Ramos (cell line): ENCODE measurements around the gene ATP5ME.
"Not testable (repeated sequence)": the region's sequence is repeated elsewhere in the genome, so short reads cannot be mapped to it uniquely, and the experiment has no call there.

ENCODE experiments used
- in situ Hi-C: fragments of 300-500 bp; cut with MboI; formaldehyde crosslinking; loops from one replicate; pipeline ENCODE4 v1.14.3; 2022; ENCODE audit warnings: low sequenced_read_pairs; ENCODE audit not compliant: unreplicated experiment

The ATP5ME gene

DNA sequence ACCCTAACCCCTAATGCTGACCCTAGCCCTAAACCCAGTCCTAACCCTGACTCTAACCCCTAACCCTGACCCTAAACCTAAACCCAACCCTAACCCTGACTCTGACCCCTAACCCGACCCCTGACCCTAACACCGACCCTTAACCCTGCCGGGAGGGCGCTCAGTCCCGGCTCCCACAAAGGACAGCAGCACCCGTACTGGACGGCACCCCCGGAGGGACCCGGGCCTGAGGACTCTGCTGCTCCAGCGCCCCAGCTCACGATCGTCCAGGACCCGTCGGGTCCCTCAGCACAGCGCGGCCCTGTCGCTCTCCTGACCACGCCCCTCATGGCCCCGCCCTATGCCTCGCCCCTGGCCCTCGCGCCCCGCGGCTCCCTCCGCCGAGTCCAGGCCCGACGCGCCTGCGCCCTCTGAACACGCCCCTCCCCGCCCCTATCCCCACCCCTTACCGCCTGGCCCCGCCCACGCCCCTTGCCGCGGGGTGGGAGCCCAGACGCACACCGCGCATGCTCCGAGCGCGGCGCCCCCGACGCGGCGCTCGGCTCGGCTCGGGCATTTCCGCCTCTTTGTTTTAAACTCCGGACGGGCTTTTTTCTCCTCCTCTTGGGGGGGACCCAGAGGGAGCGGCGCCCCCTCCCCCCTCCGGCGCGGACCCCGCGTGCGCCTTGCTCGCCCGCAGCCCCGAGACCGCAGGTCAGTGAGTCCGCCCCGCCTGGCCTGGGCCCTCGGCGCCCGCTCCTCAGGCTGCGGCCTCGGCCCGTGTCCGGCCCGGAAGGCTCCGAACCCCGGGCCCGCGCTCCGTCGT is 31.4 kb upstream of the ATP5ME start, which contains the start of gene PCGF3:
Gene PCGF3 (plus strand): TSS at position 555 of the 805 bp plus-strand sequence. CDS start 27,849 bp downstream, outside the sequence.
- in situ Hi-C loops, result no loop called here

DNA sequence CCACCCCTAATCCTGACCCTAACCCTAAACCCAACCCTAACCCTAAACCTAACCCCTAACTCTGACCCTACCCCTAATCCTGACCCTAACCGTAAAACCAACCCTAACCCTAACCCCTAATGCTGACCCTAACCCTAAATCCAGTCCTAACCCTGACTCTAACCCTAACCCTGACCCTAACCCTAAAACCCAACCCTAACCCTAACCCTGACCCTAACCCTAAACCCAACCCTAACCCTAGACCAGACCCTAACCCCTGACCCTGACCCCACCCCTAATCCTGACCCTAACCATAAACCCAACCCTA is 30.8 kb upstream of the ATP5ME start:
- in situ Hi-C loops, result no loop called here

DNA sequence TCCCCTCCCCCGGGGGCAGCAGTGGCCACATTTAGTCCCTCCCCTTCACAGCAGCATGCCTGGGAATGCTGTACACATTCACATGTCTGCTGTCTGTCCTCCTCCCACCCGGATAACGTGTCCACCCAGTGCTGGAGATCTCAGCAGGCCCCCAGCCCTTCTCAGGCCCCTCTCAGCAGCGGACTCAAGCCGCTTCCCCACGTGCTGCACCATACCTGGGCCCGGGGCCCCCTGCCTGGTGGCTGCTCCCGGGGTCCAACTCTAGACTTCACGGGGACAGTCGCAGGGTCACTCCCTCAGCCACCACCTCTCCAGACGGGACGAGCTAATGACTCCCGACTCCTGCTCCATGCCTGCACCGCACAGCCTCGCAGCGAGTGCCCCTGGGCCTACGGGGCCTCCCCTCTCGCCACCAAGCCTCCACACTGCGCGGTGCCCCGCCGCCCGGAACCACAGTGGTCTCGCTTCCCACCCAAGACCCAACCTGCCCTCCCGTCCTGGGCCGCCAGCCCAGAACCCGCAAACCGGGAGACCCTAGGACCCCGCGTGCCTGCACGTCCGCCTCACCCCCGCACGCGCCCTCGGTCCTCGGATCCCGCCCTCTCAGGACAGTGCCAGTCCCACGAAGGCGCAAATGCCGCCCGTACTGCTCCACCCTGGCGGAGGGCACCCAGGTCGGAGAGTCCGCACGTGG is 30.3 kb upstream of the ATP5ME start:
- in situ Hi-C loops, result no loop called here

DNA sequence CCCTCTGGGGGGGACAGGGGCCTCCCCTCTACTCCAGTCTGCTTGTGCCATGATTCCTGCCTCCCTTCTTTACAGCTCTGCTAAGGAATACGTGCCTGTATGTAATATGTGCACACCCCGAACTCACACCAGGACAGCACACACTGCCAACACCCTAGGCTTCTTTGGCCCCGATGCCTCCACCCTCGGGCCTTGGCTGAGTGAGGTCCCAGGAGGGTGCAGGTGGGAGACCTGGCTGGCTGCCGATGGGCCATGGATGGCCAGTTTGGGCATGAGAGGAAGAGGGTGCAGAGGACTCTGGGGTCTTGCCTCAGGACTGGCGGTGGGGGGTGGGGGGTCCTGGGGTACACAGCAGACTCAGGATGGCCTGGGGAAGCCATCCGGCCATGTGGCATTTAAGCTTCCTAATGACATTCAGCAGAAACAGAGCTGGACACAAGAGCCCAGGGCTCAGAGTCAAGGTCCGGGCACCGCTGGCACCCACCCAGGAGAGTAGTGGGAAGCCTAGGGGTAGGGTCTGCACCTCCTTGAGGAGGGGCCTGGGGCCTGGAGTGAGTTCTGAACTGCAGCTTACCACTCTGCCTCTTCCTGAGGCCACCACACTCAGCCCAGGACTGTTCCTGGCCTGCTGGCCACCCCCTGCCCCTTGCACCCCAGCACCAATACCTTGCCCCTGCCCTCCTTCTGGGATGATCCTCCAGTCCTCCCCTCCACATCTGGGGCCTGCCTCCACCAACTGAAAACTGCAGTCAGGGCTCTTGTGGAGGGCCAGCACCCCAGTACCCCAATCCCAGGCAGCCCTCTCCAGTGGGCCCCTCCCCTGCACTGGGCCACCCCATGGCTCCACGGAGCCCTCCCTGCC is 29.5 kb upstream of the ATP5ME start:
- in situ Hi-C loops, result no loop called here

DNA sequence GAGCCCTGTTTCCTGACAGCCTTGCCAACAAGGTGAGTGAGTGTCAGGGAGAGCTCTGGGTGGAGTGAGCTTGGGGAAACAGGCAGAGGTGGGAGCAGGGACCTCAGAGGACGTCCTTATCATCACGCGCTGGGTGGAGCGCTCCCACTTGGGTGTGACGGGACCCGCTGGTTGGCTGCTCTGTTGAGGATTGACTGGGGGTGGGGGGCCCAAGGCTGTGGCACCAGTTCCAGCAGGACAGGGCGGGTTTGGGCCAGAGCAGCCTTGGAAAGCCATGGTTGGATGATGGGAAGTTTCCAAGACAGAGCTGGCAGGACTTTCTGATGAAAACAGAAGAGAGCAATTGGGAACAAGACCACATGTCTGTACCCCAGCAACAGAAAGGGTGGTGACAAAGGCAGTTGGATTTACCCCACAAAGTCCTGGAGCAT is 28.6 kb upstream of the ATP5ME start:
- in situ Hi-C loops, result no loop called here

DNA sequence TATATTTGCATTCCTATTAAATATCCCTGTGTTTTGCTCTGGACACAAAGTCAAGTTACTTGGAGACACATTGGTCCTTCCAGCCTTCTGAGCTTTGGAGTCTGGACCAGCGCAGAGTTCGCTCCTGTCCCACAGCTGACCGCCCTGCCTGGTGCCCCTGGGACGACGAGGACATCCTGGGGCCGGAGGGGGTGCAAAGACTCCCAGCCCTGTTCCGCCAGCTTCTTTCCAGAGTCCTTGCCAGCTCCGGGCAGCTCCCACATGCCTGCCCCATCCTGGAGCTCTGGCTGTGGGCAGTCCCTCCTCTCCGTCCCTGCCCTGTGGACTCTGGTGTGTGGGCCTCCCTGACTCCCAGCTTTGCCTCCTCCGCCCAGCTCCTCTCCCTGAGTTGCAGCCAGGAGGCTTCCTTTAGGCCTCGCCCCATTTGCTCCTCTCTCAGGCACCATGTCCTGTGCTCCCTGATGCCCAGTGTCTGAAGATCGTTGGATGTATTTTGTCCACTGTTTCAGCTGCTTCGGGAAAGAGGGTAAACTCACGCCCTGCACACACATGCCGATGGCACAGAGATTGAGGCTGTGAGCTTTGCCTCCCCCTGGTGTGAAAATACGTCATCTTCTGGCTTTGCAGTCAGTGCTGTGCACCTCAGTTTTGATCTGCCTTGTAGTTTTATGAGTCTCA is 26.6 kb upstream of the ATP5ME start:
- in situ Hi-C loops, result no loop called here

DNA sequence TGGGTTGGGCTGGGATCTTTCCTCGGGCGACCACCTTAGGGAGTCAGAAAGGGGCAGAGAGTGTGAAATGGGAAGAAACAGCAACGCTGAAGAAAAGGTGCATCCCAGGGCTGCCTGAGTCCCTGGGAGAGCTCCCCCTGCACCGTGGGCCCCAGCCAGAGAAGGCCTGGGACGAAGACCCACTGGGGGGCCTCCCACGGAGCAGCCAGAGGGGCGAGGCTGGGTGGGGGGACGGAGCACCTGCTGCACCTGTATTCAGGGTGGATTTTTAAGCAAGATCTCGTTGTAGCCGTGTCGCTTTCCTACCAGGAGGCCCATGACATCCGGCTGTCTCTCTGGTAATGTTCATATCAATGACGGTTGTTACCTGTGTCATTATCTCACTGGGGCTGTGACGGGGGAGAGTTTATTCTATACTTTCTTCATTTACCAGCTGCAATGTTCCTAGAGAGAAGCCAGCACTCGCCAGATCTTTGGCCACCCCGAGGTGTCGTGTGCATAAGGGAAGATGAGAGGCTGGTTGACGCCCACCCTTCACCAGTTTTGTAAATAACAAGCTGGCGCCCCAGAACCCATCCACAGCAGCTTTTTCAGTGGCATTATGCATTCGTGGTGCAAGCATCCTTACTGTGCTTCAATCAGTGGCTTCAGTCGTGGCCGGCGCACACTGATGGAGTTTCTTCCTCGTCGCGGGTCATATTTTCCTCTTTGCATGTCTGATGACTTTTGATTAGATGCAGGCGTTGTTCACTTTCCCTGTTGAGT is 25.9 kb upstream of the ATP5ME start:
- in situ Hi-C loops, result no loop called here

DNA sequence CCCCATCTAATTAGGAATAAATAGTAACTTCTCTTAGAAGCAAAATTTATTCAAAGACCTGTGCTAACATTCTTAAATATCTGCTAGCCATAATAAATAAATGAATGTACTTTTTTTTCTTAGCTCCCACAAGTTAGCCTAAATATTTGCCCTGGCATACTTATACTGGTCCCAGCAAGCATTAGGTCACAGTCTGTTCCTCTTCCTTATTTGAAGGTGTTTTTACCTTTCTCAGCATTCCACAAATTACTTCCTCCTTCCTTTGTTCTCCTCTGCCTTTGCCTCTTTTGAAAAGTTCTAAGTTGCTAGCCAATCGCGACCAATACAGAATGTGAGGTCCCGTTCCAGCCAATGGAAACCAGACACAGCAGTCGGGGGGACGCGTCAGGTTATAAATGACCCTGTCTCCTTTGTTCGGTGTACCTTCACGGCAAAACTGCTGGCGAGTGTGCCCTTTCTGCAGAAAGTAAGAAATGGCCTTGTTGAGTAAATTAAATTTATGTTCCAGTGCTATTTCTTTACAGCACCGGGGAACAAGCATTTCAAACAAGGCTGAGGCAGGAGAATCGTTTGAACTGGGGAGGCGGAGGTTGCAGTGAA is 20.4 kb upstream of the ATP5ME start:
- in situ Hi-C loops, result not testable (repeated sequence)

DNA sequence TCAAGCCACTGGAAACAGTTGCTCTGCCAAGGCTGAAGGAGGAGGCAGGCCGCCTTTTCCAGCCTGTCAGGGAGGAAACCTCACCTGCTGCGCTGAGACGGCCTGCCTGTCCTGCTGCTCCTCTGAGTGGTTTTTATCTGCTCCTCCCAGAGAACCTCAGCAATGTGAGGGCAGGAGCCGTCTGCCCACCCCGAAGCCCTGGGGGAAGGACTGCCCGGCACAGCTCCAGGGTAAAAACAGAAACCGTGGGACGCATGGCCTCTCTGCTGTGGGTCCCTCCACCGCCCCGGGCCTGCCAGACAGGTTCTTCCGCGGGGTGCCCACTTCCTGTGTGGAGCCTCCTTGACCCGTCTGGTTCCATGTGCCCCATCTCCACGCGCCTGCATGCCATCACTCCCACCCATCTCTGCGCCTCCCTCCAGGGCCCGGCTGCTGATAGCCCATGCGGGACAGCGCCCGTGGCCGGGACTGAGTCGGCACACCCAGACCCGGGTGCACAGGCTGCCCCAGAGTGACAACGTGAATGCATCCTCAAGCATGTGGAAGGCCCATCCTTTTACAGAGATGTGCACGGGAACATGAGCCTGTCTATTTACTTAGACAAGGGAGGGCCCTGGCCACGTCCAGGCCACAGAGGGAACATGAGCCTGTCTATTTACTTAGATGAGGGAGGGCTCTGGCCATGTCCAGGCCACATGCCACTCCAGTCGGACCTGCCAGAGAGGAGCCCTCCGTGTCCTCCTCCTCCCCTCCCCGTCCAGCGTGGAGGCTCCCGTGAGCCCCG is 18.9 kb upstream of the ATP5ME start:
- in situ Hi-C loops, result no loop called here

DNA sequence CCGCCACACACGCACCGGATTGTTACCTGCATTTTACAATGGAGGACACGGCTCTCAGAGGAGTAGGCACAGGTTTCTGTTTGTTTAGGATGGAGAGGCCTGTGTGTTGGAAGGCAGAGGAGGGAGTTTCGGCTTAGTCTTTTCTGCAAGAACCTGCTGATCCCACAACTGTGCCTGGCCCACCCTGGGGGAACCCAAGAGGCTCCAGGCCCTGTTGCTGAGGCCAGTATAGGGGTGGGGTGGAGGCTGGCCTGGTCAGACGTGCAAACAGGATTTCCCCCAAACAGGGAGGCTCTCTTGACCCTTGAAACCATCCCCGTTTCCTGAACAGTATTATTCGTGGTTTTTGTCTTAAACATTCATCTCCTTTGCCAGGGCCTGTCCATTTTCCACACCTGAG is 15.6 kb upstream of the ATP5ME start:
- in situ Hi-C loops, result no loop called here

DNA sequence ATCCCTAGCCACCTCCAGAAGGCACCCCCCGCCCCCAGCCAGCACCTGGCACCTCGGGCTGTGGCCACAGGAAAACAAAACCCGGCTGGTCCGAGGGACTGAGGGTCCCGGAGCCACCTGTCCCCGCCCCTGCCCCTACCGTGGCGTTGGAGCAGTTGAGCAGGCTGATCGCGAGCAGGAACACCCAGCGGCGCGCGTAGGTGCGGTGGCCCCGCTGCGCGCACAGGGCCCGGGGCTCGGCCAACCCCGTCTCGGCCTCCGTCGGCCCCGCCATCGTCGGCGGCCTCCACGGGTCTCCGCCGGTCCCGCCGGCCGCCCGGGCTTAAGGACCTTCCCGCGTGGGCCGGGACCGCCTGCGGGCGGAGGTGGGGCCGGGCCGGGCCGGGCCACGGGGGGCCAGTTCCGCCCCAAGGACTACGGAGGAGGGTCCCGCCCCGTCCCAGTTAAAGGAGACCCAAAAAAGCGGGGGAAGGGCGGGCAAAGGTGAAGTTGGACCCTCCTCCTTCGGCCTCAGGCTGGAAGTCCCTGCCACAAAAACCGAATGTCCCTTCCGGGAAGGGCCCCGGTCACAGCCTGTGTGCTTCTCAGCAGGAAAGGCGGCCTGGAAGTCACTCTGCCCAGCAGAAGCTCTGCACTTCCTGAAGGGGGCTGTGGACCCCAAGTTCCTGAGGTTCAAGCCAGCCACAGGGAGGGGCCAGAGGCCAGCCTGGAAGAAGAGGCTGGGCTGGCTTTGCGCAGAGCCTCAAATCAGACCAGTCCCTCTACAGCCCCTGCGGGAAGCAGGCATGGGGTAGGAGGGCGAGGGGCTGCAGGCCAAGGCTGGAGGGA is 15.0 kb upstream of the ATP5ME start, which contains the start of gene SLC49A3:
Gene SLC49A3 (minus strand): TSS at position 298 of the 828 bp plus-strand sequence. CDS start 24 bp downstream, at position 274.
- in situ Hi-C loops, result no loop called here

DNA sequence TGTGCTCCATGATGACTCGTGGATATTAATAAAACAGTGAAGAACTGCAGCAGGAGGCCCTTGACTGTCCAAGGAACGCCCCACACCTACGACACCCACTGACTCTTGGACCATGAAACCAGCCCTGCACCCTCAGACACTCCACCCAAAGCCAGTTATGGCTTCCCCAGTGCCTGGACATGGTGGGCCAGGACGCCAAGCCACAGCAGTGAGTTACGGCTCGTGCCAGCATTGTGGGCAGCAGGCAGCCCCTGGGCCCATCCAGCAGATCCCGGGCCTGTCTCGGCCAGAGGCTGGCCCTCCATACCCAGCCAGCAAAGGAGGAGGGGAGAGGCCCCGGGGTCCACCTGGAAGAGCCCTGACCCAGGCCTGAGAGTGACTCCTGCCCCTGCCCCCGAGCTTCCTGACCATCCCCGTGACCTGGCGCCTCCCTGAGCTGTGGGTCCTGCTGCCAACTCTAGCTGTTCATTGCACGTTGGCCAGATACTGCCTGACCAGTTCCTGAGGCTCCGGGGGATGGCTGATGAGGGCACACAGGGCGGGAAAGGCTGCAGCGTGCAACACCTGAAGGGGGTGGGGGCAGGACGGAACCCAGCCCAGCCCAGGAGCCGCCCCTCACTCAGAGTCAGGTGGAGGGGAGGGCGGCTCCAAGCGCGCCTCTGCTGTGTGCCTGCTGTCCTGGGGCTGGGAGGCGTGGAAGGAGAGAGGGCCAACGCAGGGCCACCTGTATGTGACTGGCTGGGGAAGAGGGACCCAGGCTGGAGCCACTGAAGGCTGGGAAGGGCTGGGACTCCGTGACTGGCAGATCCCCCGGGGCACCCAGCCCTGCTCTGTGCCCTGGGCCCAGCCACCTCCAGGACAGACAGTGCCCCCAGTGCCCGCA is 14.1 kb upstream of the ATP5ME start:
- in situ Hi-C loops, result no loop called here

DNA sequence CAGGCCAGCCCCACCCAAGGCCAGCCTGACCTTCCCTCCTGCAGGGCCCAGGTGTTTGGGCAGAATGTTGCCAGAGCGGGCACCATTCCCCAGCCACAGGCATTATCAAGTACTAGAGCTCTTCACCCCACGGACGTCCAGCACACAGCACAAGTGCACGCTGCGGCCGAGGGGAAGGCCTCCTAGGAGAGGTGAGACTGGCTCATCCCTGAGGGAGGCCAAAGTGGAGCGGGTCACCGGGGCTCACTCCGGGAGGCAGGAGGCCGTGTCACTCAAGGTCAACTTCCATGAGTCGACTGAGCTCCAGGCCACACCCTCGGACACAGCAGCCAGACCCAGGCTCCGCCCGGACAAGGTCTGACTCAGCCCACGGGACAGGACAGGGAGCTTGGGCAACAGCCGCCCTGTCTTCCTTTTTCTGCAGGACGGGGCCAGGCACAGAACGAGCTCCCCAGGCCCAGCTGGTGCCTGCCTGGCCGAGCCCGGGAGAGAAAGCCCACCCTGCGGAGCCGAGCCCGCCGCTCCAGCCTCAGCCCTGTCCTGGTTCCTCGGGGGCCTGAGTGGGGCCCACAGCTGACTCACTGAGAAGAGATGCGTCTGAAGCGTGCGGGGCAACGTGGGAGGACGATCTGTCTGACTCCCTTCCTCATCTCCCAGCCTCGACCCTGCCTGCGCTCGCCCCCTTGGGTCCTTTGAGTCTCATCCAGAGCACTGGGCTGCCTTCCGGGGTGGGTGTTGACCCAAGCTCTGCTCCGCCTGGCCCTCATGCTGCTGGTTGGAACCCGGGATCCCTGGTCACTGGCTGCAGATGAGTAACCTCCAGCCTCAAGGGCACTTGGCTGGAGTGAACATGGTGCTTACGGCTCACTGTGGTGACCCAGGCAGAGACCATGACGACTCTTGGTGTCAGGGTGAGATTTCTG is 13.2 kb upstream of the ATP5ME start:
- in situ Hi-C loops, result no loop called here

DNA sequence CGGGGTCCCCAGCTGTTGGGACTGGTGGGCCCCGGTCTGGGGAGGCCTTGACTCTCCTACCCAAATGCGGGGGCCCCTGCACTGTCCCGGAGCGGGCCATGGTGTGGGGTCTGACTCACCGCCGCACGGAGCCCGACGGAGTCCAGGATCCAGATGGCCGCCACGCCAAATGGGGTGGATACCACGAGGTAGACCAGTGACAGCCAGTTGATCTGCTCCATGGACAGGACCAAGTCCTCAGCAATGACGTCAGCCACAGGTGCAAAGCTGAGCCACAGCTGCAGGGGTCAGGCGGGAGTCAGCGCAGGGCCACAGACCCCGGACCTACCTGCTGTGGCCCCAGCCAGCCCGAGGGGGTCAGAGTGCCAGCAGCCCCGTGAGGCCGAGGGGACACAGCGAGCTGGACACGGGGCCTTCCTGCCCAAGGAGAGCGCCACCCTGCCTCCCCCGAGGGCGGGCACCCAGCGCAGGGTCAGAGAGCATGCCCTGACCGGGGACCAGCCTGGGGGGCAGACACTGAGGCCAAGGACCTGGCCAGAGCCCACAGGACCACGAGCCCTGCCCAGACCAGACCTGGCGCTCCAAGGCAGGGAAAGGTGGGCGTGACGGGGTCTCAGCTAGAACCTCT is 12.5 kb upstream of the ATP5ME start:
- in situ Hi-C loops, result no loop called here
